Measurements from ENCODE around the gene SLC25A21.

DNA sequence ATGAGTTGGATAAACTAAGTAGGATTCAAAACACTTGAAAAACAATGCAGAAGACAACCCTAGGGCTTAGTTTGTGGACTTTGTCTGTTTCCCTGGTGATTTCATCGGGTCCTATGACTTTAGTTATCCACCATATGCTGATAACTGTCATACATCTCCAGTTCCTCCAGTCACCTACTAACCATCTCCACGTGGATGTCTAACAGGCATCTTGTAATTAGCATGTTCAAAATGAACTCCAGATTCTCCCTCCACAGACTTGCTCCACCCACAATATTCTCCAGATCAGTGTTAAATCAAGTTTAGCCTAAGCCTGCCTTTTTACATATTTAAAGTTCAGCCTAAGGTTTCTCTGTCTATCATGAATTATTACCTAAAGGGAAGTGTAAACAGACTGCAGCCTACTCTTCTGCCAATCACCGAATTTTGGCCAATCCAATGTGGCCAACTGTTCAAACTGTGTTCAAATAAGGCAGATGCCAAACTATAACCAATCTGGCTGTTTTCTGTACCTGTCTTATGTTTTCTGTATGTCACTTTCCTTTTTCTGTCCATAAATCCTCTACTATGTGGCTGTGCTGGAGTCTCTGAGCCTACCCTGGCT is 423.7 kb downstream of the SLC25A21 start:
- TF ChIP-seq, protein P1, sequence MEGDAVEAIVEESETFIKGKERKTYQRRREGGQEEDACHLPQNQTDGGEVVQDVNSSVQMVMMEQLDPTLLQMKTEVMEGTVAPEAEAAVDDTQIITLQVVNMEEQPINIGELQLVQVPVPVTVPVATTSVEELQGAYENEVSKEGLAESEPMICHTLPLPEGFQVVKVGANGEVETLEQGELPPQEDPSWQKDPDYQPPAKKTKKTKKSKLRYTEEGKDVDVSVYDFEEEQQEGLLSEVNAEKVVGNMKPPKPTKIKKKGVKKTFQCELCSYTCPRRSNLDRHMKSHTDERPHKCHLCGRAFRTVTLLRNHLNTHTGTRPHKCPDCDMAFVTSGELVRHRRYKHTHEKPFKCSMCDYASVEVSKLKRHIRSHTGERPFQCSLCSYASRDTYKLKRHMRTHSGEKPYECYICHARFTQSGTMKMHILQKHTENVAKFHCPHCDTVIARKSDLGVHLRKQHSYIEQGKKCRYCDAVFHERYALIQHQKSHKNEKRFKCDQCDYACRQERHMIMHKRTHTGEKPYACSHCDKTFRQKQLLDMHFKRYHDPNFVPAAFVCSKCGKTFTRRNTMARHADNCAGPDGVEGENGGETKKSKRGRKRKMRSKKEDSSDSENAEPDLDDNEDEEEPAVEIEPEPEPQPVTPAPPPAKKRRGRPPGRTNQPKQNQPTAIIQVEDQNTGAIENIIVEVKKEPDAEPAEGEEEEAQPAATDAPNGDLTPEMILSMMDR (IDR thresholded peaks at IDR 0.05 in 8 of 11, conservative IDR thresholded peaks at IDR 0.05 in 3 of 11) = no peak
- no peak for TF ChIP-seq POLR2A (IDR thresholded peaks at IDR 0.05)
